Nephron progenitor cell (in vitro differentiated cells): Measurements from ENCODE around the gene LYRM4.

Source experiments
- DNase-seq: peaks from one replicate; pipeline ENCODE4 v3.0.0; 2021
- H3K27ac Mint-ChIP-seq: 2 replicates; pipeline ENCODE4 v1.8.0; 2021; ENCODE audit warnings: mild to moderate bottlenecking, moderate library complexity, mixed read lengths
- H3K27me3 Mint-ChIP-seq: 2 replicates; pipeline ENCODE4 v1.8.0; 2021; ENCODE audit warnings: mild to moderate bottlenecking, low read depth, mixed read lengths; ENCODE audit not compliant: poor library complexity
- H3K36me3 Mint-ChIP-seq: 2 replicates; pipeline ENCODE4 v1.8.0; 2021; ENCODE audit warnings: low read depth, mixed read lengths
- H3K4me1 Mint-ChIP-seq: 2 replicates; pipeline ENCODE4 v1.8.0; 2021; ENCODE audit warnings: mixed read lengths
- H3K4me3 Mint-ChIP-seq: 2 replicates; pipeline ENCODE4 v1.8.0; 2021; ENCODE audit warnings: mild to moderate bottlenecking, moderate library complexity, mixed read lengths
- H3K9me3 Mint-ChIP-seq: 2 replicates; pipeline ENCODE4 v1.8.0; 2021; ENCODE audit warnings: mild to moderate bottlenecking, moderate library complexity, mixed read lengths
- CTCF ChIP-seq: fragments of 200-600 bp; sonication (generic); IDR thresholded peaks from 2 replicates; pipeline ENCODE4 v1.5.0; 2021; ENCODE audit warnings: antibody characterized with exemption

Gene LYRM4

GRCh38 chr6:5286780-5287179, 26.0 kb upstream of the LYRM4 start:
- no peak overlapping the region for H3K4me3 Mint-ChIP-seq
- no peak overlapping the region for H3K27ac Mint-ChIP-seq
- H3K36me3 Mint-ChIP-seq = peaks cover 5% of the 10 kb centered on the region
- no peak for TF ChIP-seq CTCF
- no peak for DNase-seq
- H3K9me3 Mint-ChIP-seq = no peaks in the 10 kb centered on the region
- peaks cover 20% of the 10 kb centered on the region for H3K4me1 Mint-ChIP-seq
- peaks cover 5% of the 10 kb centered on the region for H3K27me3 Mint-ChIP-seq

- H3K27me3 Mint-ChIP-seq = no peaks in the 10 kb centered on the region
- H3K4me1 Mint-ChIP-seq = peaks cover 20% of the 10 kb centered on the region
- no peak overlapping the region for H3K27ac Mint-ChIP-seq
- no peak for TF ChIP-seq CTCF
- peaks cover 5% of the 10 kb centered on the region for H3K36me3 Mint-ChIP-seq
- H3K4me3 Mint-ChIP-seq = no peak overlapping the region
- no peak for DNase-seq
- H3K9me3 Mint-ChIP-seq = no peaks in the 10 kb centered on the region
Observed at GRCh38 chr6:5285526-5285925, 24.8 kb upstream of the LYRM4 start.

GRCh38 chr6:5285081-5285480, 24.3 kb upstream of the LYRM4 start:
- Mint-ChIP-seq H3K27ac (peak overlapping the region; percentile 4), H3K36me3 (peaks cover 5% of the 10 kb centered on the region), H3K9me3 (no peaks in the 10 kb centered on the region), H3K4me3 (no peak overlapping the region), H3K4me1 (peaks cover 20% of the 10 kb centered on the region), H3K27me3 (no peaks in the 10 kb centered on the region)
- no peak for DNase-seq
- TF ChIP-seq CTCF = no peak

GRCh38 chr6:5282191-5282623, 21.5 kb upstream of the LYRM4 start:
- peaks cover 9% of the 10 kb centered on the region for H3K4me1 Mint-ChIP-seq
- H3K27ac Mint-ChIP-seq = peak overlapping the region; percentile 66
- no peak for TF ChIP-seq CTCF
- no peak for DNase-seq
- peaks cover 4% of the 10 kb centered on the region for H3K36me3 Mint-ChIP-seq
- no peaks in the 10 kb centered on the region for H3K9me3 Mint-ChIP-seq
- no peak overlapping the region for H3K4me3 Mint-ChIP-seq
- no peaks in the 10 kb centered on the region for H3K27me3 Mint-ChIP-seq

GRCh38 chr6:5280920-5281319, 20.2 kb upstream of the LYRM4 start:
- TF ChIP-seq CTCF = no peak
- no peak overlapping the region for H3K4me3 Mint-ChIP-seq
- DNase-seq = no peak
- peaks cover 4% of the 10 kb centered on the region for H3K36me3 Mint-ChIP-seq
- H3K27me3 Mint-ChIP-seq = no peaks in the 10 kb centered on the region
- H3K27ac Mint-ChIP-seq = no peak overlapping the region
- no peaks in the 10 kb centered on the region for H3K9me3 Mint-ChIP-seq
- H3K4me1 Mint-ChIP-seq = peaks cover 5% of the 10 kb centered on the region

GRCh38 chr6:5279891-5280338, 19.2 kb upstream of the LYRM4 start:
- TF ChIP-seq CTCF = no peak
- Mint-ChIP-seq H3K27me3 (no peaks in the 10 kb centered on the region), H3K9me3 (no peaks in the 10 kb centered on the region), H3K27ac (no peak overlapping the region), H3K4me1 (peaks cover 4% of the 10 kb centered on the region), H3K4me3 (no peak overlapping the region), H3K36me3 (peaks cover 4% of the 10 kb centered on the region)
- DNase-seq = no peak
